ENCODE data around the gene SKA2. TPM values are rescaled to one million over a fixed set of nuclear protein-coding genes. Genes with fewer than 3 reads are reported as not detected.
A peak's percentile ranks its signal among the peaks of the same experiment; 100 is the strongest.

SKA2 gene
- total and polyA plus RNA-seq, 2 donors (not counting 1 experiment from before 2014, with no cell fraction given): 52.9 to 53.7 TPM

DNA sequence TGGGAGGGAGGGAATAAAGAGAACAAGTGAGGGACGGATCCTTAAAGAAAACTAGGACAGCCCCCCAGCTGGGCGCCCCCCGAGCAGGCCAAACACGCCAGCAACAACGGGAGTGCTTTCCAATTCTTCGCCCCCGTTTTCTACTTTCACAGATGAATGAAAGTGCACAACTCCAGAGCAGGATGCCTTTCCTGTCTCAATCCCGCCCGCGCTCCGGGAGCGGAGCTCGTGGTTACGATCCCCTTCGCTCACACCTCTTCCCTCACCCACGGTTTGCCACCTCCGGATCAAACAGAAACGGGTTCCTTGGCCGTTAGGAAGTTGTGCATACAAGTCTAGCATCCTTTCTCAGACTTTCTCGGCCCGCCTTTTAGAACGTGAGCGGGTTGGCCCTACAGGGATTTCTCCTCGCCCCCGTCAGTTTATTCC, 680 bp downstream of the SKA2 start:
- Histone ChIP-seq H3K4me3 (replicated peaks in 1 of 4; ENCODE audit: control extremely low read depth in 1 of 4, insufficient read depth in 1 of 4, low read depth in 3 of 4, low read length in 4 of 4) (peak overlapping the region; percentile 67 to 90 (median 85)), H3K27me3 (ENCODE audit: control insufficient read depth, insufficient read depth, low read length) (no peaks in the 10 kb centered on the region), H3K4me2 (ENCODE audit: extremely low read depth, insufficient read depth, low read length) (peak overlapping the region; percentile 26), H2AFZ (ENCODE audit: low read length) (peak overlapping the region; percentile 76), H3K9ac (ENCODE audit: insufficient read depth, low read length) (peak overlapping the region; percentile 80), H4K20me1 (ENCODE audit: control insufficient read depth, extremely low read depth, insufficient read depth, low read length) (no peaks in the 10 kb centered on the region), H3K4me1 (ENCODE audit: control insufficient read depth, extremely low read depth, insufficient read depth, low read length) (peaks cover 10% of the 10 kb centered on the region), H3K36me3 (ENCODE audit: control insufficient read depth, insufficient read depth, low read length) (no peaks in the 10 kb centered on the region), H3K79me2 (ENCODE audit: control insufficient read depth, insufficient read depth, low read length) (peaks cover 86% of the 10 kb centered on the region), H3K9me3 (ENCODE audit: control insufficient read depth, insufficient read depth, low read depth, low read length) (no peaks in the 10 kb centered on the region), H3K27ac (ENCODE audit: insufficient read depth, low read length) (peak overlapping the region; percentile 94)
- TF ChIP-seq, protein P1, sequence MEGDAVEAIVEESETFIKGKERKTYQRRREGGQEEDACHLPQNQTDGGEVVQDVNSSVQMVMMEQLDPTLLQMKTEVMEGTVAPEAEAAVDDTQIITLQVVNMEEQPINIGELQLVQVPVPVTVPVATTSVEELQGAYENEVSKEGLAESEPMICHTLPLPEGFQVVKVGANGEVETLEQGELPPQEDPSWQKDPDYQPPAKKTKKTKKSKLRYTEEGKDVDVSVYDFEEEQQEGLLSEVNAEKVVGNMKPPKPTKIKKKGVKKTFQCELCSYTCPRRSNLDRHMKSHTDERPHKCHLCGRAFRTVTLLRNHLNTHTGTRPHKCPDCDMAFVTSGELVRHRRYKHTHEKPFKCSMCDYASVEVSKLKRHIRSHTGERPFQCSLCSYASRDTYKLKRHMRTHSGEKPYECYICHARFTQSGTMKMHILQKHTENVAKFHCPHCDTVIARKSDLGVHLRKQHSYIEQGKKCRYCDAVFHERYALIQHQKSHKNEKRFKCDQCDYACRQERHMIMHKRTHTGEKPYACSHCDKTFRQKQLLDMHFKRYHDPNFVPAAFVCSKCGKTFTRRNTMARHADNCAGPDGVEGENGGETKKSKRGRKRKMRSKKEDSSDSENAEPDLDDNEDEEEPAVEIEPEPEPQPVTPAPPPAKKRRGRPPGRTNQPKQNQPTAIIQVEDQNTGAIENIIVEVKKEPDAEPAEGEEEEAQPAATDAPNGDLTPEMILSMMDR (conservative IDR thresholded peaks at IDR 0.05 in 1 of 2, IDR thresholded peaks at IDR 0.05 in 1 of 2; ENCODE audit: low read depth in 1 of 2, low read length in 2 of 2): no peak
- no peak for TF ChIP-seq EZH2 (IDR thresholded peaks at IDR 0.05; ENCODE audit: low read length, missing control alignments)
- DNase-seq (ENCODE audit: low read depth in 2 of 2): peak; percentile 44 to 51

DNA sequence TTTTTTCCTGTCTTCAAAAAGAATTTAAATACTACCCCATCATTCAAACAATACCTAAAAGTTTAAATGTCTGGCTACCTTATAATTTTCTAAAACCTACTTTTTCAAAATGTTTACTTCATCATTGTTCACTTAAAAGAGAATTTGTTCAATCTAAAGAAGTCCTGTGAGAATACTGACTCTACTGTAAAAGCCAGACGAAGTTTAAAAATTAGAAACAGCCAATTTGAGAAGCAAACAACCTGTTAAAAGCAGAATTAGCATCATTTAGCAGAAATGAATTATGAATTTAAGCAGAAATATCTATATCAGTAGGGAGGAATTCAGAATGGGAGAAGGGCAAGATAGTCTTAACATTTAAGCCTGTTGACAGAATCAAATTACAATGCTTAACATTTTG, 2.1 kb downstream of the SKA2 start:
- Histone ChIP-seq H3K9ac (ENCODE audit: insufficient read depth, low read length) (no peak overlapping the region), H3K27me3 (ENCODE audit: control insufficient read depth, insufficient read depth, low read length) (no peaks in the 10 kb centered on the region), H3K4me3 (replicated peaks in 1 of 4; ENCODE audit: control extremely low read depth in 1 of 4, insufficient read depth in 1 of 4, low read depth in 3 of 4, low read length in 4 of 4) (peak overlapping the region in 3 of 4 experiments; percentile 67 to 85 (median 85)), H4K20me1 (ENCODE audit: control insufficient read depth, extremely low read depth, insufficient read depth, low read length) (no peaks in the 10 kb centered on the region), H2AFZ (ENCODE audit: low read length) (no peak overlapping the region), H3K4me1 (ENCODE audit: control insufficient read depth, extremely low read depth, insufficient read depth, low read length) (peaks cover 10% of the 10 kb centered on the region), H3K27ac (ENCODE audit: insufficient read depth, low read length) (peak overlapping the region; percentile 94), H3K4me2 (ENCODE audit: extremely low read depth, insufficient read depth, low read length) (peak overlapping the region; percentile 26), H3K9me3 (ENCODE audit: control insufficient read depth, insufficient read depth, low read depth, low read length) (no peaks in the 10 kb centered on the region), H3K79me2 (ENCODE audit: control insufficient read depth, insufficient read depth, low read length) (peaks cover 86% of the 10 kb centered on the region), H3K36me3 (ENCODE audit: control insufficient read depth, insufficient read depth, low read length) (no peaks in the 10 kb centered on the region)
- TF ChIP-seq, protein P1 (conservative IDR thresholded peaks at IDR 0.05 in 1 of 2, IDR thresholded peaks at IDR 0.05 in 1 of 2; ENCODE audit: low read depth in 1 of 2, low read length in 2 of 2): no peak
- no peak for TF ChIP-seq EZH2 (IDR thresholded peaks at IDR 0.05; ENCODE audit: low read length, missing control alignments)
- DNase-seq (ENCODE audit: low read depth in 2 of 2): peak in 1 of 2 donors; percentile 12

DNA sequence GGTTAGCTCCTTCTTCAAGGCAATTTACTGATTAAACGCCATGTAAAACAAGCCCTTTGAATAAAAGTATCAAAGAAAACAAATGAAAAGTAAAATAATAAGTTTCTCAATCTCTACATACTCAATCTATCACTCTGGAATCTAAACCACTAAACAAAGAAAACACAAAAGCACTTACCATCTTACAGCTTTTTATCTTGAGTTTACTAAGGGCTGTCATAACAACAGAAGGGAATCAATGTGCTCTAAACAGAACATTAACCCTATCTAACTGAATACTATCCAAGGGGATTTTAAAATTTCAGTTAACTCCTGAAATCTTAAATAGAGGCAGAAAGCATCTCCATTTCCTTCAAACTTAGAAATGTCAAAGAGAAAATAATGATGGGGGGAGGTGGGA, 3.4 kb downstream of the SKA2 start:
- no peak overlapping the region for H2AFZ ChIP-seq (ENCODE audit: low read length)
- peaks cover 10% of the 10 kb centered on the region for H3K4me1 ChIP-seq (ENCODE audit: control insufficient read depth, extremely low read depth, insufficient read depth, low read length)
- no peaks in the 10 kb centered on the region for H3K36me3 ChIP-seq (ENCODE audit: control insufficient read depth, insufficient read depth, low read length)
- TF ChIP-seq, protein P1 (conservative IDR thresholded peaks at IDR 0.05 in 1 of 2, IDR thresholded peaks at IDR 0.05 in 1 of 2; ENCODE audit: low read depth in 1 of 2, low read length in 2 of 2): no peak
- TF ChIP-seq EZH2 (IDR thresholded peaks at IDR 0.05; ENCODE audit: low read length, missing control alignments): no peak
- peak overlapping the region; percentile 26 for H3K4me2 ChIP-seq (ENCODE audit: extremely low read depth, insufficient read depth, low read length)
- H3K27ac ChIP-seq (ENCODE audit: insufficient read depth, low read length): peak overlapping the region; percentile 29
- H4K20me1 ChIP-seq (ENCODE audit: control insufficient read depth, extremely low read depth, insufficient read depth, low read length): no peaks in the 10 kb centered on the region
- H3K4me3 ChIP-seq (replicated peaks in 1 of 4; ENCODE audit: control extremely low read depth in 1 of 4, insufficient read depth in 1 of 4, low read depth in 3 of 4, low read length in 4 of 4): peak overlapping the region in 3 of 4 experiments; percentile 39 to 85 (median 85)
- DNase-seq (ENCODE audit: low read depth in 2 of 2): peak; percentile 23 to 32
- peaks cover 86% of the 10 kb centered on the region for H3K79me2 ChIP-seq (ENCODE audit: control insufficient read depth, insufficient read depth, low read length)
- H3K9ac ChIP-seq (ENCODE audit: insufficient read depth, low read length): no peak overlapping the region
- H3K9me3 ChIP-seq (ENCODE audit: control insufficient read depth, insufficient read depth, low read depth, low read length): no peaks in the 10 kb centered on the region
- H3K27me3 ChIP-seq (ENCODE audit: control insufficient read depth, insufficient read depth, low read length): no peaks in the 10 kb centered on the region

Measured in fibroblast of lung (primary cell).